Bone marrow (tissue), 2 donors: ENCODE results near the gene TNS3.
A peak's percentile ranks its signal among the peaks of the same experiment; 100 is the strongest.
"Not testable (repeated sequence)": the region's sequence is repeated elsewhere in the genome, so short reads cannot be mapped to it uniquely, and the experiment has no call there.

ENCODE experiments used
- DNase-seq, 2 donors: peaks; one replicate each; lab custom pipeline; 2025; lab: John Stamatoyannopoulos, UW

The TNS3 gene

DNA sequence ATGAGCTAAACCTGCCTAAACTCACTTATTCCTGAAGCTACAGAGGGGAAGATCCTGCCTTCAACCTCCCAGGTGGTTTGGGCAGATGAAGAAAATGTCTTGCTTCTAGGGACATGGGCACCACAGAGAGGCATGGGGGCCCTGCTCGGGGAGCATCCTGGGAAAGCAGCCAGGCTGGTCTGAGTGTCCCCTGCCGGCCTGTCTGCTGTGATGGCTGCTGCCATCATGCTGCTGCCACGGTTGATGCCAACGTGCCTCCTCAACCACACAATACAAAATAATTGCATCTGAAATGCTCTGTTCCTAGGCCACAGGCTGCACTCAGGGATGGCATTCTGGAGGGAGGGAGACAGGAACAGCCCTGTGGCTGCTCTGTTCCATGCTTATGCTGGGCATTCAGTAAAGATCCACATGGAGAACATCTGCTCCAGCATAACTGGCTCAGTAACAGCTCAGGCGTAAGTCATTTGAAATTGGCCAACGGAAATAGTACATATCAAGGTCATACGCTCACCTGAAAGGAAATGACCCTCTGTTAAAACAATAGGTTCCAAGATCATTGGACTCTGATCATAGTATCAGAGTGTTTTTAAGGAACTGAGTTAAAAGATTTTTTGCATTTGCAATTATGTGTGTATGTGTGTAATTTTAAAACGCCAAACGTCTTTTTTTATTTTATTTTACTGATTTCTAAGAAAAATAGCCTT is 299.0 kb downstream of the TNS3 start:
- DNase-seq = no peak

GRCh38 chr7:47281966-47282643 is 299.8 kb downstream of the TNS3 start:
- DNase-seq = no peak

DNA sequence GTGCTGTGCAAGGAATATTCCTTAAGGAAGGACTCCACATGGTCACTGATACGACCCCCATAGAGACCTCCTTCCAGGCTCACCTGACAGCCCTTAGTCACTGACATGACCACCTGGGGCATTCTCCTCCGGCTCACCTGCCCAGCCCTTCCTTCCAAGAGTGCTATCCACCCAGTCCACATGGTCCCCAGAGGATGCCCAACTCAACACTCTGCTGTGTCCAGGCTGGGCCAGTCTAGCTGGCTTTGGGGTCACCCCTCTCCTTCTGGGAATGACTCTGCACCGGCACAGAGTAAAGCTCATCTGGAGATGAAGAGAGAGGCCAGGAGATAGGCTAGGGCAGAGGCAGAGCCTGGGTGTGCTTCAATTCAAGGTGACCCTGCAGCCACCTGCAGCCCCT is 300.8 kb downstream of the TNS3 start:
- no peak for DNase-seq

DNA sequence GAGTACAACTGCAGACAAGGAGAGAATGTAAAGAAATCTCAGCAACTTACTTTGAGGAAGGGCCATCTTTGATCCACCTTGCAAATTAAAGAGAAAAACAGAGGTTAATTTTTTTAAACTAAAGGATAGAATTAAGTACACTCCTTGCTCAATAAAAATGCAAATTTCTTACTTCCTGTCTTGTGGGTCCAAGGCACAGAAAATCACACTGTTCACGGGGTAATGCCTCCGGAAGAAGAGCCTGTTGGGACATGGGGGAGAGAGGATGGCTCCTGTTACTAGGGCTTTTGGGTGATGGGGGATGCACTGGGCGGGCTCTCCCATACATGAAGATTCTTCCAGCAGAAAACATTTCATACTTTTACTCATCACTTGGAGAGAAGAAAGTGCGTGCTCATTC is 301.8 kb downstream of the TNS3 start:
- DNase-seq = no peak

- no peak for DNase-seq
These were observed 303.9 kb downstream of the TNS3 start for GRCh38 chr7:47278043-47278442.

DNA sequence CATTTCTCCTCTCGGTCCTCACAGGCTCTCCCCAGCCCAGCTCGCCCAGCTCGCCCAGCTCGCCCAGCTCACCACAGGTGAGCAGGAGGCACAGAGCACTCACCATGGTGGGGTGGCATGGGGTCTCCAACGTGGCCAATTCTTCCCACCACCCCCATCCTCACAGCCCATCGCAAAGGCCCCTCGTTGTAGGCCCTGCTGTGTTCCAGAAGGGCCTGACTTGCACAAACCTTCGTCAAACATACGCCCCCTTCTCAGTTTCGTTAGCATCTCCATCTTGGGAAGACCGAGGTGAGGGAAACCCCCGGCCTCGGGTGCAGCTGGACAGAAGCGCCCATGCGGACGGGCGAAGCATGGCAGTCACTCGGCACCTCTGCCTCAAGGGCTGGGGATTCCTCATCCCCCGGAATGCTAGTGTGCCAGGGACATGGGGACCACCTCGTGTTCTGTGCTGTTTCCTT is 304.6 kb downstream of the TNS3 start:
- no peak for DNase-seq

GRCh38 chr7:47273974-47274766 is 307.7 kb downstream of the TNS3 start:
- DNase-seq = no peak

- DNase-seq = no peak
These were observed 308.8 kb downstream of the TNS3 start for GRCh38 chr7:47273088-47273487.

DNA sequence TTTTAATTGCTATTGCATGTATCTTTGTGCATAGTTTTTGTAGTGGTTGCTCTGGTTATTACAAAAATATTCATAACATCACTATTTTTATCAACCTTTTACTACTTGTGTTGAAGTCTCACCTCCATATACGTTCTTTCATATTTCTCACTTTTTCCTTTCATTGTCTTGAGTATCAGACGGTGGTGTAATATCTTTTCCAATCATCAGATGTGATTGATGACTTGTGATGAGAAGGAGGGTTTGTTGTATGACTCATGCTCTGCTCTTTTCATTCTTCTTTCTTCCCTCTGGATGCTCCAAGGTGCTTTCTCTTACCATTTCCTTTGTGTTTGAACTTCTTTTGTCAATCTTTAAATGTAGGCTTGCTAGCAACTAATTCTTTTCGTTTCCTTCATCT is 310.2 kb downstream of the TNS3 start:
- no peak for DNase-seq

GRCh38 chr7:47268851-47269836 is 312.8 kb downstream of the TNS3 start:
- DNase-seq = no peak

DNA sequence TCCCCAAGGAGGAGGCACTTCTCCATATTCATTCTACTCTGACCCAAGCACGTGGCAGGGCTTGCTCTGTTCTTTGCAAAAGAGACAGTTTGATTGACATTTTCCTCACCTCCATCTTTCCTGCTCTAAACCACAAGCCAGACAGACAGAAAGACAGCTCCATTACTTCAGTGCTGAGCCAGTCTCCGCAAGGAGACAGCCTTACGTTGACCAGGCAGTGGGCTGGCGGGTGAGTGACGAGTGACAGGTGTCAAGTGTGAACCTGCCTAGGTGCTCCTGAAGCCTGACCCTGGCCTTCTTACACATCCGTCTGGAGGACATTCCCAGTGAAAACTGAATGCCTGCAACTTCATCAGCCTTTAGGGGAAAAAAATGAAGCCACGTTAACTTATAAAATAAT is 314.6 kb downstream of the TNS3 start:
- DNase-seq = no peak

DNA sequence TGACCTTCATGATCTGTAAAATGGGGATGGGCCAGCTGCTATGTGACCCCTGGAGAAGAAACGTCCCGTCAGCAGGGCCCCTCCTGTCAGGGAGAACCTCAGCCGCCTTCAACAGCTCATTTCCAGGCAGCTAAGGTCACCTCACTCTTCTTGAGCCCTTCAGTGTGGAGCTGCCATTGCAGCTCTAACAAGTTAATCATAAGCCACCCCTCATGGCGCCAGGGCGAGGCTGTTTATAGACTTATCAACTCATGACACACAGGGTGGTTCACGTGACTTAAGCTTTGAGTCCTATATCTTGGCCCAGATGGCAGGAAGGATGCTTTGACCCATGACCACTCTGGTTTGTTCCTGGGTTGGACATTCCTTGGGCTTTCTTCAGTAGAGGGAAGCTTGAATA is 315.1 kb downstream of the TNS3 start:
- no peak for DNase-seq

GRCh38 chr7:47266131-47266706 is 315.7 kb downstream of the TNS3 start:
- DNase-seq = peak; percentile 26 to 63

DNA sequence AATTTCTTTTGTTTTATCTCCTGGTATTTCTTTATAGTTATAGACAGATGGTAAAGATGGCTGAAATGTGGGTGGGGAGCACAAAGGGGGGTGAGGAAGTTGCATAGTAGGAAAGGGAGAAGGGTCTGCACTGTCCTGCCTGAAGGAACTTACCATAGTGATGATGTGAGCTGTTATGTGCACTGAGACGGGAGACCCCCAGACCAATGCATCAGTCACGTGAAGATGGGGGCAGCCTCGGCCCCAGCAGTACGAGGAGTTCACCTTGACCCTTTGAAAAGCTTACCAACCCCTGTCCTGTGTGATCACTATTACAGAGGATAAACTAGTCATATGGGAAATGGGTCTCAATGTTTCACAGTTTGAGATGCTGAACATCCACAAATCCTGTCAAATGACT is 316.3 kb downstream of the TNS3 start:
- DNase-seq = no peak

DNA sequence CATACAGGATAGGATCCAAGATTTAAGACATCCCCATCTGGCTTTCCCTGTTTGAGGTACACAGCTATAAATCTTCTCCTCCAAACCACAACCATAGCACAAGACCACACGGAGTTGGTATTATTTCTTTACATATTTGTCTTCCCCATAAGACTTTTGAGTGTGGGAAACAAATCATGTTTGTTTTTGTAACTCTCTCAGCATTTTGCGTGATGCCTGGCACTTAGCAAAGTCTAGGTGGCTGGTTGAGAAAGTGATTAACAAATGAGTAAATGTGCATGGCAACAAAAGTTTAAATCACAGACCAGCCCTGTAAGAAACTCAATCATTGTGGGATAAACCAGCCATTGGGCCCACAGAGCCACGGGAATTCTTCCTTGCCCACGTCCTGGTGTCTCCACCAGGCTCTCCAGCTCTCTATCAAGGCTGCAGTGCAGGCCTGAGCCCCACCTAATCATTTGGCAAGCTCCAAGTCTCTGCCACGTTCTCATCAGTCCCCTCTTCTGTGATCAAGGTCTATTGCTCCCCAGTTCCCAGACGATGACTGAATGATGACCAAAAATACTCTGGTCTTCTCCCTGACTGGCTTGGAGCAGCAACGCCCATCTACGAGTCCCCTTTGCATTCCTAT is 317.8 kb downstream of the TNS3 start:
- no peak for DNase-seq

DNA sequence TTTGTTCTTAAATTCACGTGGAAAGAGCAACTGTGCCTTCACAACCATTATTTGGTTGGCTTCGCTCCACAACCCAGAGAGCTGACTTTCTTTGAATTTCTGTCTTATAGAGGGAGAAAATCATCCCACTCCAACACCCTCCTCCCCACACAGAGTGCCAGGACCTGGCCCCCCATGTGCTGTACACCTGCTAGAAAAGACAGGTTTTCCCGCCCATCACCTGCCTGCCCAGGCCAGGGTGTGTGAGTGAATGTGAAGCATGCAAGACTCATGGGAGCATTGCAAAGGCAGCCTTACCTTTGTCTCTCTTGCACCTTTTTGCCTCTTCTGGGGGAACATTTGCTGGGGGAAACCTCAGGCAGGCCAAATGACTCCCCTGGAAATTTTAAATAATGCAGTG is 319.0 kb downstream of the TNS3 start:
- DNase-seq = no peak

DNA sequence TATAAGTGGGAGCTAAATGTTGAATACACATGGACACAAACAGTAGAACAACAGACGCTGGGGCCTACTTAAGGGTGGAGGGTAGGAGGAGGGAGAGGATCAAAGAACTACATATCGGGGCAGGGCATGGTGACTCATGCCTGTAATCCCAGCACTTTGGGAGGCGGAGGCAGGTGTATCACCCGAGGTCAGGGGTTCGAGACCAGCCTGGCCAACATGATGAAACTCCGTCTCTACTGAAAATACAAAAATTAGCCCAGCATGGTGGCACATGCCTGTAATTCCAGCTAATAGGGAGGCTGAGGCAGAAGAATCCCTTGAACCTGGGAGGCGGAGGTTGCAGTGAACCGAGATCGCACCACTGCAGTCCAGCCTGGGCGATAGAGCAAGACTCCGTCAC is 319.8 kb downstream of the TNS3 start:
- not testable (repeated sequence) for DNase-seq

DNA sequence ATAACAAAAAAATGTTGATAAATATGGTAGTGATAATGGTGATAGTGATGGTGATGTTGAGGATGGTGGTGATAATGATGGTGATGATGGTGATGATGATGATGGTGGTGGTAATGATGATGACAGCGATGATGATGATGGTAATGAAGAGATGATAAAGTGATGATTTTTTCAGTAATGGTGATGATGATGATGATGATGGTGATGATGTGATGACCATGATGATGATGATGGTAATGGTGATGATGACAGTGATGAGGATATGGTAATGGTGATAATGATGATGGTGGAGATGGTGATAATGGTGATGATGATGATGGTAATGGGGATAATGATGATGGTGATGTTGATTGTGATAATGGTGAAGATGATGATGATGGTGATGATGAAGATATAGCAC is 321.6 kb downstream of the TNS3 start:
- DNase-seq = no peak

DNA sequence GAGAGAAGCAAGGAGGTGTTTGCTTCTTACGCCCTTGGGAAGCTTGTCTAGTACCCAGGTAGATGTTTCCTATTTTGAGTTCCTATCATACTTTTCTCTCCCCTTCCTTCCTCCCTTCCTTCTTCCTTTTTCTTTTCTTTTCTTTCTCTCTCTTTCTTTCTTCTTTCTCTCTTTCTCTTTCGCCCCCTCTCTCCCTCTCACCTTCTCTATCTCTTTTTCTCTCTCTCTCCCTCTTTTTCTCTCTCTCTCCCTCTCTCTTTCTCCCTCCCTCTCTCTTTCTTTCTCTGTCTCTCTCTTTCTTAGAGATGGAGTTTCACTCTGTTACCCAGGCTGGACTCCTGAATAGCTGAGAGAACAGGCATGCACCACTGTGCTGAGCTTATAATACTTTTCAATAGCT is 322.2 kb downstream of the TNS3 start:
- DNase-seq = no peak

GRCh38 chr7:47258798-47259197 is 323.1 kb downstream of the TNS3 start:
- DNase-seq = no peak

- DNase-seq = no peak
These were observed 325.9 kb downstream of the TNS3 start for GRCh38 chr7:47256016-47256415.
